Dedifferentiated amniotic fluid mesenchymal stem cell (primary cell): ENCODE results near the gene RXFP3.
"Not testable (repeated sequence)": the region's sequence is repeated elsewhere in the genome, so short reads cannot be mapped to it uniquely, and the experiment has no call there.

ENCODE experiments used
- DNase-seq: peaks from one replicate; pipeline ENCODE4 v3.0.0-alpha.2; 2016; ENCODE audit errors: extremely low spot score

The RXFP3 gene, protein sequence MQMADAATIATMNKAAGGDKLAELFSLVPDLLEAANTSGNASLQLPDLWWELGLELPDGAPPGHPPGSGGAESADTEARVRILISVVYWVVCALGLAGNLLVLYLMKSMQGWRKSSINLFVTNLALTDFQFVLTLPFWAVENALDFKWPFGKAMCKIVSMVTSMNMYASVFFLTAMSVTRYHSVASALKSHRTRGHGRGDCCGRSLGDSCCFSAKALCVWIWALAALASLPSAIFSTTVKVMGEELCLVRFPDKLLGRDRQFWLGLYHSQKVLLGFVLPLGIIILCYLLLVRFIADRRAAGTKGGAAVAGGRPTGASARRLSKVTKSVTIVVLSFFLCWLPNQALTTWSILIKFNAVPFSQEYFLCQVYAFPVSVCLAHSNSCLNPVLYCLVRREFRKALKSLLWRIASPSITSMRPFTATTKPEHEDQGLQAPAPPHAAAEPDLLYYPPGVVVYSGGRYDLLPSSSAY

DNA sequence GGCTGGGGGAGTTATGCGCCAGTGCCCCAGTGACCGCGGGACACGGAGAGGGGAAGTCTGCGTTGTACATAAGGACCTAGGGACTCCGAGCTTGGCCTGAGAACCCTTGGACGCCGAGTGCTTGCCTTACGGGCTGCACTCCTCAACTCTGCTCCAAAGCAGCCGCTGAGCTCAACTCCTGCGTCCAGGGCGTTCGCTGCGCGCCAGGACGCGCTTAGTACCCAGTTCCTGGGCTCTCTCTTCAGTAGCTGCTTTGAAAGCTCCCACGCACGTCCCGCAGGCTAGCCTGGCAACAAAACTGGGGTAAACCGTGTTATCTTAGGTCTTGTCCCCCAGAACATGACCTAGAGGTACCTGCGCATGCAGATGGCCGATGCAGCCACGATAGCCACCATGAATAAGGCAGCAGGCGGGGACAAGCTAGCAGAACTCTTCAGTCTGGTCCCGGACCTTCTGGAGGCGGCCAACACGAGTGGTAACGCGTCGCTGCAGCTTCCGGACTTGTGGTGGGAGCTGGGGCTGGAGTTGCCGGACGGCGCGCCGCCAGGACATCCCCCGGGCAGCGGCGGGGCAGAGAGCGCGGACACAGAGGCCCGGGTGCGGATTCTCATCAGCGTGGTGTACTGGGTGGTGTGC is at the start of gene RXFP3:
Gene RXFP3, plus strand, starts transcription at position 6 of the 636 bp plus-strand sequence. Its CDS starts 355 bp downstream, at position 361.
- no peak for DNase-seq

DNA sequence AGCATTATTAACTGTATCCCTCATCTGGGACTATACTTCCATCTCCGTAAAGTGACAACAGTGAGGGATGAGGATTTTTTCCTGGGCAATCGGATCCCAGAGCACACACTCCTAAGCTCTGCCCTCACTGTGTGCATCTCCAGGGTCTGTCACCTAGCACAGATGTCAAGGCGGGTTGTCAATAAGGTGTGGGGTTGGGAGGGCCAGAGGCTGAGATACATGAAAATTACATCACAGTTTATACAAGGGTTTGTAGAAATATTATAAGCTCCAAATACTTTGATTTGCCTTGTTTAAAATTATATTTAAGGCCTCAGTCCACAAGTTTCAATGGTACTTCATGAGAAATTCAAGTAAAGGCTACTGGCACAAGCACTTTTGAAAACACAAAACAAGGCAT is 48.9 kb upstream of the RXFP3 start:
- no peak for DNase-seq

DNA sequence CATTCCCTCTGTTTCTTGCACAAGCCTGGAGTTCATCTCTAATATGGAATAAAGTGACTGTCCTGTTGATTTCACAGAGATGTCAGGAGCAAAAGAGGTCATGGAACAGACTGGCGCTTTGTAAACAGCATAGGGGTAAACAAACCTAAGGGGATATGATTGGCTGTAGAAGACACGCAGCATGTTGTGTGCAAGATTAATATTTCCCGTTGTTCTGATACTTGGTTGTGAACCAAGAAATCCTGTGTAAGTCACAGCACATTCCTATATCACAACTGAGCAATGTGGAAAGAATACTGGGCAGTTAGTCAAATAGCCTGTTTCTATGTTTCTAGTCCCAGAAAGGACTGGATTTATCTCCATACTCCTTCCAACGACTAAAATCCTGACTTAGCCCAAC is 47.6 kb upstream of the RXFP3 start:
- no peak for DNase-seq

DNA sequence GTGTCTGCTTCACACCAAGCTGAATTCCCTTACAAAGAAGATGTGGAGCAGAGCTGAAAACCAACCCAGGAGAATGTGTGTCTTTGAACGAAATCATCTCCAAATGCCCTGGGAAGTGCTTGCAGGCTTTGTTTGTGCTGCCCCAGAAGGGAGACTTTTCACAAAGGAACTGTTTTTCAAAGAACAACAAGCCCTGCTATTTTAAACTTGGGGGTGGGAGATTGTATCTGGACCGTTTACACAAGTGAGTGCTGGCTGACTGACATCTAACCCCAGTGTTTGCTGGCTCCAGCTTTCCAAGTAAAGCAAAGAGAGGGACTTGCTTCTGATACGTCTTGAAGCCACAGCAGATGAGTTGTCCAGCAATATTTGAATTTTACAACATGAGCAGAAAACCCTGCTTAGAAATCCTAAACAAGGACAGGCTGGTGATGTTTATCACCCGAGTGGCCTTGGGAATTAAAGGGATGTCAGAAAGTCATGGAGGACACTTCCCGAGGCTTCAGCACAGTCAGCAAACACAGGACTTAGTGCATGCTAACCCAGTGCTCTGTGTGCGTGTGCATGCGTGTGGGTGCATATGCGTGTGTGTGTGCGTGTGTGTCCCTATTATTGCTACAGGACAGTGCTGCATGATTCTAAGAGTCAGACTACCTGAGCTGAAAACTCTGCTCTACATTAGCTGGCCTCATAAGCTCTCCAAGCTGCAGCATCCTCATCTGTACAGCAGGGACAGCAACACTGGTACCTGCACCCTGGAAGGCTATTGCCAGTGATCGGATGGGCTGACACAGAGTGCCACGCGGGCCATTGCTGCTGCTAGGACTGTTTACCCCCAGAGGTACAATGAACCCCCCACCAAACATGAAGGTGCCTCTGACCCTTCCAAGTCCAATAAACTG is 45.8 kb upstream of the RXFP3 start:
- peak; percentile 19 for DNase-seq

DNA sequence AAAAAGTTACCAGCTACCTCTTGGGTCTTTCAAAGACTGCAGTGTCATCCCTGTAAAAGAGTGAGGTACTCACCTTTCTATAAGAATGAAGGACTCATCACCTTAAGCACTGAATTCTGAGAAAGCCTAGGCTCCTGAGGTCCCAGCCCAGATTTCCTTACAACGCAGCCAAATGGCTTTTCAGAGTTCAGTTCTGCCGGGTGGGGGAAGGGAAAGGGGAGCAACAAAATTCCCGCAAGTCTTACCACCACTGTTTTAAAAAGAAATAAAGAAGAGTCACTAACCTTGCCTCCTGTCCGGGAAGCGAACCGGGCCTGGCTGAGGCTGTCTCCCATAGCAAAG is 44.8 kb upstream of the RXFP3 start:
- no peak for DNase-seq

DNA sequence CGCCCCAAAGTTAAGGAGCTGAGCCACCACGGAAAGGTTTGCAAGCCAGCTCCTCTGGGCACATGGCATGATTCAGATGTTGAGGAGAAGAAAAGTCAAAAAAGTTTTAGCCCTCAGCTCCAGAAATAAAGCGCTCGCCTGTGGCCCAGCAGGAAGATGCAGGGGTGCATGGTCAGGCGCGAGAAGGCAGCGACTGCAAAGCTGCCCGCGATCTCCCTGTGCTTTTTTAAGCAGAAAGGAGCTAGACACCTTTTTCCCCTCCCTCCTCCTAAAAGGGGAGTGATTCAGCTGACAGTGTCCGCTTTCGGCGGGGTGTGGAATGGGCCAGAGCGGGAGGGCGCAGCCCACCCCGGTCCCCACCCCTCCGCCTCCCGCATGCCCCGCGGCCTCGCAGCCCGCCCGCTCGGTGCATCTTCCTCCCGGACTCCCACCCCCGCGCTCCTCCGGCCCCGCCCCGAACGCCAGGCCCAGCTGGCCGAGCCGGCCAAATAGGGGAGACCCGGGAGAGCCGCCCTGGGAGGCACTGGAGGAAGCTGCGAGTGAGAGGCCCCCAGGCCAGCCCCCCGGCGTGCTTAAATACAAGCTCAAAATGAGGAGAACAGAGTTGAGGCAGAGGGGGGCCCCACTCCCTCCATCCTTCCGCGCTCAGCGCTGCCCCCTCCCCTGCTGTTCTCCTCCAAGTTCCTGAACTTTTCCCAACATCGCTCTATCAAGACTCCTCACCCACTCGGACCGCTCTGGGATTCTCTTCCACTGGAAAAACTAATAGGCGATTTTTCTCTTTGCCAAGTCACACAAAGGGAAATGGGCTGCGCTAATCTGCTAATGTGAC is 44.2 kb upstream of the RXFP3 start, which contains the start of gene ADAMTS12:
Gene ADAMTS12, minus strand, starts transcription at position 203 of the 832 bp plus-strand sequence. Its CDS starts 134 bp downstream, at position 69.
- DNase-seq, result peak; percentile 31

DNA sequence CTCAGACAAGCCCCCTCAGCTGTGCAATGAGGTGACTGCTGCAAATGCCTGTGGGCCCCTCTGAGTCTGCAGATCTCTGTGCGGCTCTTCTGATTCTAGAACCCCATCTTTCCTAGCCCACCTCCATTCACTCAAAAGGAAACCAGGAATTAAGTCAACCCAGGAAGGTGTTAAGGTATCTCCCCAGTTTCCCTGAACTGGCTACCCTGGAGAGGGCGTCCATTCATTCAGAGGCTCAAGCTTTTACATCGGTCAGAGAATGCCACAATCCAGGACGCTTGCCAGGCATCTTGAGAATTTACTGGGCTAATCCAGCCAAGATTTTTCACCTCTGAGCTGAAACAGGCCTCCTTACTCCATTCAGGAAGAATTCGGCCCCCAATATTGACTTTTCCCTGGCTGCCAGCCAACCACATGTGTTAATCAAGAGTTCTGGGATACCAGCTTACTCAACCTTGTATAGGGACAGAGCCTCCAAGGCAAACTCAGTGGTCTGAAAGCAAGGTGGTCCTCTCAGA is 43.5 kb upstream of the RXFP3 start:
- DNase-seq, result peak; percentile 89

DNA sequence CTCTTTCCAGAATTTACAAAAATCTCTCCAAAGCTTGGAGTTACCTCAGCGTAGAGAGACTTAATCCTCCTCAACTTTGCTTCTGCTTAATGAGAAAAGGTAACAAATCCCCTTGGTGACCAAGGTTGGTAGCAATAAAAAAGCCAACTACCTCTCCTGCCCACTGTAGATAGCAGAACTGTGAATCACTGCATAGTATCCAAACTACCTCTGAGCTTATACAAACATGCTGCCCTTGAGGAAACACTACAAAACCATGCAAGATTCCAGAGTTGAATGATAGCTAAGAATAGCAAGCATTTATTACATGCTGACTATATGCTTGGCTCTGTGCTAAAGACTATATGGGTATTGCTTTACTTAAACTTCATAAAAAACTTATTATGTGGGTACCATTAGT is 41.6 kb upstream of the RXFP3 start:
- DNase-seq, result peak; percentile 44

DNA sequence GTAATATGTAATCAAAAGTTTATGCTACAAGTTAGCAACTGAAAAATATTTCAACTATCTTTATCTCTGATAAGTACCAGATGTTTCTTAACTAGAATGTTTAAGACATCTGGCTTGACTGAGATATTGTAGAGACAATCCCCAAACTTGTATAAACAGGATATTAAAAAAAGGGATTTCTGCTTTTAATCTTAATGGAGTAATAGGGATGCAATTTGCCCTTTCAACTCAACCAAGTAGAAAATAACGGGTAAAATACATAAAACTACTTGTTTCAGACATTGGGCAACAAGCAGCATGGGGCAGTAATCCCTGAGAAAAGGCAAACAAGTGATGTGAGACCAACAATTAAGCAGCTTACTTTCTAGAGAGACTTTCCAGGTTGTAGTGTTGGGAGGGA is 35.0 kb upstream of the RXFP3 start:
- DNase-seq, result peak; percentile 21

DNA sequence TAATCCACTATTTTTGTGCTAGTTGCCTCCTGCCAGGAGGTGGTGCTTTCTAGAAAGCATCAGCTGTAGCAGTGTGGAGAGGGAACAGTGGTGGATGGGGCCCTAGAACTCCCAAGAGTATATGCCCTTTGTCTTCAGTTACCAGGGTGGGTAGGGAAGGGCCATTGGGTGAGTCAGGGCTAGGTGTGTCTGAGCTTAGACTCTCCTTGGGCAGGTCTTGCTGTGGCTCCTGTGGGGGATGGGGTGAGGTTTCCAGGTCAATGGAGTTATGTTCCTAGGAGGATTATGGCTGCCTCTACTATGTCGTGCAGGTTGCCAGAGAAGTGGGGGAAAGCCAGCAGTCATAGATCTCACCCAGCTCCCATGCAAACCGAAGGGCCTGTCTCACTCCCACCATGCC is 33.1 kb upstream of the RXFP3 start:
- no peak for DNase-seq

DNA sequence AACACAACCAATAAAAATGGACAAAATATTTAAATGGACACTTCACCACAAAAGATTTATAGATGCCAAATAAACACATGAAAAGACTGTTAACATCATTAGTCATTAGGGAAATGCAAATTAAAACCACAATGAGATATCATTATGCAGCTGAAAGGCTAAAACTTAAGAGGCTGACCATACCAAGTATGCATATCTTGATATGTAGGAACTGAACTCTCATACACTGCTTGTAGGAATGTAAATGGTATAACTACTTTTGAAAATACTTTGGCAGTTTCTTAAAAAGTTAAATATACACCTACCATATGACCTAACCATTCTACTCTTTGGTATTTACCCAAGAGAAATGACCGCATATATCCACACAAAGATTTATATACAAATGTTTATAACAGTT is 30.8 kb upstream of the RXFP3 start:
- DNase-seq, result no peak

DNA sequence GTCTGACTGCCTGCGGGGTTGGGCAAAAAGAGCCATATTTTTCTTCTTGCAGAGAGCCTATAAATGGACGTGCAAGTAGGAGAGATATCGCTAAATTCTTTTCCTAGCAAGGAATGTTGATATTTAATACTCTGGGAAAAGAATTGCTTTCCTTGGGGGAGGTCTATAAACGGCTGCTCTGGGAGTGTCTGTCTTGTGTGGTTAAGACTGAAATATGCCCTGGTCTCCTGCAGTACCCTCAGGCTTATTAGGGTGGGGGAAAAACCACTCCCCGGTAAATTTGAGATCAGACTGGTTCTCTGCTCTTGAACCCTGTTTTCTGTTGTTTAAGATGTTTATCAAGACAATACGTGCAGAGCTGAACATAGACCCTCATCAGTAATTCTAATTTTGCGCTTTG is 29.9 kb upstream of the RXFP3 start:
- DNase-seq, result not testable (repeated sequence)

DNA sequence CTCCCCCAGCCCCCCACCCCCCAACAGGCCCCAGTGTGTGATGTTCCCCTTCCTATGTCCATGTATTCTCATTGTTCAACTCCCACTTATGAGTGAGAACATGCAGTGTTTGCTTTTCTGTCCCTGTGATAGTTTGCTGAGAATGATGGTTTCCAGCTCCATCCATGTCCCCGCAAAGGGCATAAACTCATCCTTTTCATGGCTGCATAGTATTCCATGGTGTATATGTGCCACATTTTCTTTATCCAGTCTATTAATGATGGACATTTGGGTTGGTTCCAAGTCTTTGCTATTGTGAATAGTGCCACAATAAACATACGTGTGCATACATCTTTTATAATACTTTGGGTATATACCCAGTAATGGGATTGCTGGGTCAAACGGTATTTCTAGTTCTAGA is 21.3 kb upstream of the RXFP3 start:
- not testable (repeated sequence) for DNase-seq

DNA sequence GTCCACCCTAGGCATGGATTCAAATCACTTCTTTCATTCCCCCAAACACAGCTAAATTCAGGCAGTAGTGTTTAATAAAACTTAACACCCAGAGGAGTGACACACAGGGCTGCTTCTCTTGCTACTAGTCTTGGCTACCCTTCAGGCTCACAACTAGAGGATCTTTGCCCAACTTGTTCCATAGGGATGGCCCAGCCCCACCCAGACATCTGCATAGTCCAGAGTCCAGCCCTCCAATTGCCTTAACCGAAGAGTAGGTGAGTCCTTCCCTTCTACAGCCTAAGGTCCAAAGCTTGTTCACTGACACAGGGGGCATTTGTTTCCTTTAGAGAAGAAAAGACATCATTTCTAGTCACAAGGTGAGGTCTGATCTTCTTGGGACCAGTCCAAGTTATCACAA is 15.2 kb upstream of the RXFP3 start:
- no peak for DNase-seq

DNA sequence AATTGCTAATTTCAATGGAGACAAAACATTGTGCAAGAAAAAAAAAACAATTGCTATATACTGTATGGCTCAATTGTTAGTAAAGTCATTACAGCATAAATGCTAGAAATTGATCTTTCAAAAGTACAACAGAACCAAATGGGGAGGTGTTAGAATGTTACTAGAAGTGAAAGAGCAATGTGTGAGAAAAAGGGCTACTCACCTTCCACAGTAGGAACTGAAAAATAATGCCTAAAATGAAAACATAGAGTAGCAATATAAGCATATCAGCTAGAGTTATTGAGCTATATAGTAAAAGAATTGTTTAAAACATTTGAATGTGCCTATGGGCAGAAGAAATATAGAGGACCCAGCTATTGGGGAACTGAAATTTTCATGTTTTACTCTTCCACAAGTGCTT is 10.9 kb upstream of the RXFP3 start:
- no peak for DNase-seq

DNA sequence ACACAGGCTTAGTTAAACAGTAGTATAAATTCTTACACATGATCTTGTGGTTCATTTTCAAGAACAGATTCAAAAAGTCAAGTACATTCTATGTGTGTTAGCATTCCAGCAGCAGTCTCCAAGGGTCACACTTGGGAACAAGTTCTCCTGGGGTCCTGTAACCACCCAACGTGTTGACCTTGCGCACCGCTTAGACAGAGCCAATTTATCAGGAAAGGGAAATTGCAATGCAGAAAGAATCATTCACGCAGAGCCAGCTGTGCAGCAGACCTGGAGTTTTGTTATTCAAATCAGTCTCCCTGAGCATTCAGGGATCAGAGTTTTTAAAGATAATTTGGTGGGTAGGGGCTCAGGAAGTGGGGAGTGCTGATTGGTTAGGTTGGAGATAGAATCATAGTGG is 8.5 kb upstream of the RXFP3 start:
- DNase-seq, result no peak

DNA sequence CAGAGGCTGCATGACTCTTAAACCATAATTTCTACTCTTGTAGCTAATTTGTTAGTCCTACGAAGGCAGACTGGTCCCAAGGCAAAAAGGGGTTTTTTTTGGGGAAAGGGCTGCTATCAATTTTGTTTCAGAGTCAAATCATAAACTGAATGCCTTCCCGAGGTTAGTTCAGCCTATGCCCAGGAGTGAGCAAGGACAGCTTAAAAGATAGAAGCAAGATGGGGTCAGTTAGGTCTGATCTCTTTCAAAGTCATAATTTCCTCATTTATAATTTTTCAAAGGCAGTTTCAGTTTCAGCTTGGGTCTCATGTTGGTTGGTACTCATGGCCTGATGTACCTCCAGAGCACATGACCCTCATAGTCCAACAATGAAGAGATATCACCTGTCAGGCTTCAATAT is 7.9 kb upstream of the RXFP3 start:
- DNase-seq, result no peak

DNA sequence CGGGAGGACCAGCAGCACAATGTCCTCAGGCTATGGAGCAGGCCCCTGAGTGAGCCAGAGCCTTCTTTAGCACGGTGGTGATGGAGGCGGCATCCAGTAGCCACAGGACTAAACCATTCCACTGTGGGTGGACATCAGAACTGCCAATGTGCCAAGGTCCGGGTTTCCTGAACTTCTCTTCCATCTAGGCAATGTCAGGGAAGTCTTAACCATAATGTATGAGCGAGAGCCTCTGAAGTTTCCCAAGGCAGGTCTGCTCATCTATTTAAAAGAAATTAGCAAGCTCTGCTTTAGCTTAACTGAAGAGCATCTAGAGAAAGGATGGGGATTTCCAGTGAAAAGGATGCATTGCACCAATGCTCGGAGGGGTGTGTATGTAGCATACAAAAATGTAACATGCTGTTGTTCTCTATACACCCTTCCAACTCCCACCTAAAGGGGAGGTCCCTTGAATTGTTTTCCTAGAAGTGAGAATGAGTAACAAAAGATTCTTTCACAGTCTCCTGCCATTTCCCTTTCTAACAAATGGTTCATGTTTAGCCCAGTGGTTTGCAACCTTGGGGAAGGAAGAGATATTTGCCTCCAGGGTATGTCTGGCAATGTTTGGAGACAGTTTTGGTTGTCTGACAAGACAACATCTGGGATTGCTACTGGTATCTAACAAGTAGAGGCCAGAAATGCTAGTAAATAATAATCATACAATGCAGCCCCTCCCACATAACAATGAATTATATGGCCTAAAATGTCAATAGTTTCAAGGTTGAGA is 6.1 kb upstream of the RXFP3 start:
- DNase-seq, result no peak

DNA sequence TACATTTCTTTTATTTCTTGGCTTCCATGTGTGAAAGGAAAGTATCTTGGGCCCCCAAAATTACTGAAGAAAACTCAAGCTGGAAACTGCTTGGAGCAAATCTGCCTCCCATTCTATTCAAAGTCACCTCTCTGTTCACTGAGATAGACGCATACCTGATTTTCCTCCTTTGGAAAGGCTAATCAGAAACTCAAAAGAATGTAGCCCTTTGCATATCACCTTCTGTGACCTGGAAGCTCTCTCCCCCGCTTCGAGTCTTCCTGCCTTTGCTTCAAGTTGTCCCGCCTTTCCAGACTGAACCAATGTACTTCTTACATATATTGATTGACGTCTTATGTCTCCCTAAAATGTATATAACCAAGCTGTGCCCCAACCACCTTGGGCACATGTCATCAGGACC is 5.0 kb upstream of the RXFP3 start:
- DNase-seq, result no peak

DNA sequence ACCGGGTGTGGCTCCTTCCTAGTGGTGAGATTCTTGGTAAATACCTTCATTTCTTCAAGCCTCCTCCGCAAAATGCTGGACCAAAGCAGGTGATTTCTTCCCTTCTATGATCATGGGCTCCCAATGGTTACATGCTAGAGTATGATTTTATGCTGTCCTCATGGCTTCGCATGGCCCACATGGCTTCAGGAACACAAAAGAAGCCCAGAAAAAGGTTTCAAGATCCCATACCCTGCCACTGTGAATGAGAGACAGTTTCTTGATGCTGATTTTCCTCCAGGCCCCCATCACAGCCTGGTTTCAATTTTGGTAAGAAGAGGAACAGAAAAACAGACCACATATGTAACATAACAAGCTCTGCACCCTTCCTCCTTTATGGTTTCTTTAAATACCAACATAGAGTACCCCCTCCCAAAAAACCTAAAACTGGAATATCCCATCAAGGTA is 2.4 kb upstream of the RXFP3 start:
- DNase-seq, result no peak
